ENCODE results near the gene PTPRA. TPM values are rescaled to one million over a fixed set of nuclear protein-coding genes. Genes with fewer than 3 reads are reported as not detected.

The PTPRA gene
- total and polyA plus RNA-seq, 2 of the 13 experiments (the other 11 are each of a cell fraction or from before 2014, with no cell fraction given) = 47.2 to 127 TPM

- TF ChIP-seq ZBTB14 (CRISPR knock-in tag; IDR thresholded peaks at IDR 0.05) (no peak), PRDM15 (CRISPR knock-in tag; IDR thresholded peaks at IDR 0.05) (no peak), ZNF550 (CRISPR knock-in tag; IDR thresholded peaks at IDR 0.05; ENCODE audit: borderline replicate concordance) (no peak), ZNF337 (CRISPR knock-in tag; IDR thresholded peaks at IDR 0.05; ENCODE audit: borderline replicate concordance, low read depth) (no peak), ZNF296 (CRISPR knock-in tag; conservative IDR thresholded peaks at IDR 0.05) (no peak), TBX3 (IDR thresholded peaks at IDR 0.05; ENCODE audit: borderline replicate concordance) (no peak), ADNP (CRISPR knock-in tag; IDR thresholded peaks at IDR 0.05) (no peak), CCAR2 (optimal IDR thresholded peaks at IDR 0.05; ENCODE audit: low read depth, low read length) (no peak), ZNF784 (CRISPR knock-in tag; IDR thresholded peaks at IDR 0.05; ENCODE audit: borderline replicate concordance) (no peak; the same call in 1 of the 2 replicates), ATF2 (CRISPR knock-in tag; IDR thresholded peaks at IDR 0.05) (peak; percentile 34; the same call in 1 of the 2 replicates), MNT (IDR thresholded peaks at IDR 0.05) (no peak), PRPF4 (IDR thresholded peaks at IDR 0.05; ENCODE audit: low read depth, low read length, poor library complexity, severe bottlenecking) (no peak), PAXIP1 (CRISPR knock-in tag; conservative IDR thresholded peaks at IDR 0.05) (no peak), SAP130 (CRISPR knock-in tag; IDR thresholded peaks at IDR 0.05; ENCODE audit: low read depth) (peak; percentile 37), ZFP90 (CRISPR knock-in tag; IDR thresholded peaks at IDR 0.05; ENCODE audit: borderline replicate concordance) (no peak), ZC3H13 (CRISPR knock-in tag; IDR thresholded peaks at IDR 0.05) (no peak), NONO (IDR thresholded peaks at IDR 0.05) (no peak), NONO (CRISPR knock-in tag; conservative IDR thresholded peaks at IDR 0.05) (no peak)
These were observed 40.9 kb downstream of the PTPRA start (continued) for GRCh38 chr20:2914160-2914559.
